Measurements from ENCODE around the gene SMIM36.

- TF ChIP-seq CTCF (IDR thresholded peaks at IDR 0.05; ENCODE audit: low read length) (no peak), EZH2 (IDR thresholded peaks at IDR 0.05; ENCODE audit: borderline replicate concordance, low read length) (no peak)
These were observed 11.1 kb downstream of the SMIM36 start for GRCh38 chr17:55500103-55500502.
